ENCODE measurements around the gene OAT. TPM values are rescaled to one million over a fixed set of nuclear protein-coding genes. Genes with fewer than 3 reads are reported as not detected.

The OAT gene
- total and polyA plus RNA-seq, 3 donors from 2014 or later: 110 to 129 (median 115) TPM

- no peak for DNase-seq
- H3K4me1 ChIP-seq: no peaks in the 10 kb centered on the region
- H3K27me3 ChIP-seq: no peaks in the 10 kb centered on the region
- intact Hi-C loops (cut with DNase I; ENCODE audit: low total_unique reads): no loop called here
- H3K36me3 ChIP-seq (ENCODE audit: low read depth, missing control alignments): no peaks in the 10 kb centered on the region
- no peak overlapping the region for H3K4me3 ChIP-seq
- H3K27ac ChIP-seq: no peak overlapping the region
- no peaks in the 10 kb centered on the region for H3K9me3 ChIP-seq
- 89 to 95% methylated on average over 5 of the region's 5 CpGs for WGBS, 2 donors
- TF ChIP-seq CTCF (IDR thresholded peaks at IDR 0.05): no peak
- no peak for TF ChIP-seq POLR2A (IDR thresholded peaks at IDR 0.05)
Observed at GRCh38 chr10:124364674-124365073, 54.0 kb downstream of the OAT start.

GRCh38 chr10:124362568-124362967 is 56.2 kb downstream of the OAT start:
- H3K9me3 ChIP-seq: no peaks in the 10 kb centered on the region
- WGBS, 2 donors: 82 to 83% methylated on average over 8 to 10 of the region's 10 CpGs
- no peaks in the 10 kb centered on the region for H3K36me3 ChIP-seq (ENCODE audit: low read depth, missing control alignments)
- no peaks in the 10 kb centered on the region for H3K4me1 ChIP-seq
- H3K27me3 ChIP-seq: no peaks in the 10 kb centered on the region
- intact Hi-C loops (cut with DNase I; ENCODE audit: low total_unique reads): no loop called here
- no peak overlapping the region for H3K4me3 ChIP-seq
- H3K27ac ChIP-seq: no peak overlapping the region
- DNase-seq: no peak
- TF ChIP-seq CTCF (IDR thresholded peaks at IDR 0.05): no peak
- no peak for TF ChIP-seq POLR2A (IDR thresholded peaks at IDR 0.05)

- H3K9me3 ChIP-seq: no peaks in the 10 kb centered on the region
- TF ChIP-seq CTCF (IDR thresholded peaks at IDR 0.05) (no peak), POLR2A (IDR thresholded peaks at IDR 0.05) (no peak)
- peaks cover 3% of the 10 kb centered on the region for H3K4me1 ChIP-seq
- intact Hi-C loops (cut with DNase I; ENCODE audit: low total_unique reads): no loop called here
- H3K27me3 ChIP-seq: no peaks in the 10 kb centered on the region
- 84 to 88% methylated on average over 2 of the region's 2 CpGs for WGBS, 2 donors
- H3K36me3 ChIP-seq (ENCODE audit: low read depth, missing control alignments): no peaks in the 10 kb centered on the region
- H3K27ac ChIP-seq: no peak overlapping the region
- DNase-seq: no peak
- H3K4me3 ChIP-seq: no peak overlapping the region
Observed at GRCh38 chr10:124359336-124359832, 59.3 kb downstream of the OAT start.

GRCh38 chr10:124357561-124357885 is 61.2 kb downstream of the OAT start:
- TF ChIP-seq CTCF (IDR thresholded peaks at IDR 0.05) (no peak), POLR2A (IDR thresholded peaks at IDR 0.05) (no peak)
- peaks cover 3% of the 10 kb centered on the region for H3K4me1 ChIP-seq
- no peak for DNase-seq
- WGBS, 2 donors: 25 to 32% methylated on average over 9 of the region's 9 CpGs
- no peaks in the 10 kb centered on the region for H3K27me3 ChIP-seq
- no peak overlapping the region for H3K4me3 ChIP-seq
- H3K27ac ChIP-seq: no peak overlapping the region
- intact Hi-C loops (cut with DNase I; ENCODE audit: low total_unique reads): no loop called here
- H3K36me3 ChIP-seq (ENCODE audit: low read depth, missing control alignments): no peaks in the 10 kb centered on the region
- no peaks in the 10 kb centered on the region for H3K9me3 ChIP-seq

GRCh38 chr10:124356701-124357560 is 61.8 kb downstream of the OAT start:
- Histone ChIP-seq H3K4me1 (peaks cover 3% of the 10 kb centered on the region), H3K36me3 (ENCODE audit: low read depth, missing control alignments) (no peaks in the 10 kb centered on the region), H3K4me3 (no peak overlapping the region), H3K27me3 (no peaks in the 10 kb centered on the region), H3K27ac (no peak overlapping the region), H3K9me3 (no peaks in the 10 kb centered on the region)
- TF ChIP-seq POLR2A (IDR thresholded peaks at IDR 0.05) (no peak), CTCF (IDR thresholded peaks at IDR 0.05) (no peak)
- WGBS, 2 donors: 54 to 66% methylated on average over 13 of the region's 13 CpGs
- intact Hi-C loops (cut with DNase I; ENCODE audit: low total_unique reads): no loop called here
- DNase-seq: no peak

Data from testis (tissue), 3 donors.